Ascending aorta (tissue), 2 donors: ENCODE results near the gene ANAPC1. TPM values are rescaled to one million over a fixed set of nuclear protein-coding genes. Genes with fewer than 3 reads are reported as not detected.
A peak's percentile ranks its signal among the peaks of the same experiment; 100 is the strongest.
"Not testable (repeated sequence)": the region's sequence is repeated elsewhere in the genome, so short reads cannot be mapped to it uniquely, and the experiment has no call there.

Experiments used
- DNase-seq, 2 donors: peaks; one replicate each; pipeline ENCODE4 v3.0.0-alpha.2; 2019; ENCODE audit warnings: low spot score in 2 of 2
- H3K27ac ChIP-seq, 2 donors: fragments of 200-600 bp; sonication (generic); one replicate each; pipeline ENCODE4 v1.5.1; 2016 to 2017; ENCODE audit warnings: mild to moderate bottlenecking in 1 of 2
- H3K27me3 ChIP-seq: fragments of 200-600 bp; sonication (generic); one replicate; pipeline ENCODE4 v1.5.1; 2017
- H3K36me3 ChIP-seq, 2 donors: fragments of 200-600 bp; sonication (generic); one replicate each; pipeline ENCODE4 v1.5.1; 2016
- H3K4me1 ChIP-seq, 2 donors: fragments of 200-600 bp; sonication (generic); one replicate each; pipeline ENCODE4 v1.5.1; 2016 to 2017; ENCODE audit warnings: mild to moderate bottlenecking in 1 of 2
- H3K4me3 ChIP-seq, 2 donors: fragments of 200-600 bp; sonication (generic); one replicate each; pipeline ENCODE4 v1.5.1; 2016 to 2017; ENCODE audit warnings: mild to moderate bottlenecking in 1 of 2
- H3K9me3 ChIP-seq, 2 donors: fragments of 200-600 bp; sonication (generic); one replicate each; pipeline ENCODE4 v1.5.1; 2016
- CTCF ChIP-seq, 3 experiments: fragments of 200-600 bp in 2 of 3; fragments of 450-650 bp in 1 of 3; sonication (generic) in 2 of 3; IDR thresholded peaks; one replicate each; pipeline ENCODE4 v1.5.1; 2016 to 2019; ENCODE audit warnings: antibody characterized with exemption in 3 of 3, mild to moderate bottlenecking in 1 of 3, moderate library complexity in 1 of 3
- intact Hi-C: fragments of 100-400 bp; cut with DNase I; formaldehyde crosslinking; loops from one replicate; pipeline ENCODE4 v1.15.1; 2023
- total RNA-seq: library from RNA; depleted of rRNA; stranded (reverse); fragments of >200 nt; gene quantifications from one replicate; pipeline ENCODE4 v1.1.0, GENCODE V29; 2016

Gene ANAPC1
- total RNA-seq, 1 donor from 2014 or later, result 36.6 TPM

- H3K4me1 ChIP-seq, H3K9me3 ChIP-seq, H3K27ac ChIP-seq, intact Hi-C loops, H3K27me3 ChIP-seq, DNase-seq, H3K4me3 ChIP-seq, H3K36me3 ChIP-seq: not testable (repeated sequence)
Observed at GRCh38 chr2:111768266-111769190, 115.5 kb downstream of the ANAPC1 start.

- H3K4me1 ChIP-seq, H3K27ac ChIP-seq, DNase-seq, H3K36me3 ChIP-seq, H3K4me3 ChIP-seq, intact Hi-C loops, H3K9me3 ChIP-seq, H3K27me3 ChIP-seq: not testable (repeated sequence)
Observed at GRCh38 chr2:111767087-111767486, 116.9 kb downstream of the ANAPC1 start.

GRCh38 chr2:111766295-111766694, 117.7 kb downstream of the ANAPC1 start:
- H3K27me3 ChIP-seq, H3K4me3 ChIP-seq, DNase-seq, H3K27ac ChIP-seq, H3K36me3 ChIP-seq, H3K4me1 ChIP-seq, intact Hi-C loops, H3K9me3 ChIP-seq: not testable (repeated sequence)

GRCh38 chr2:111764151-111764550, 119.8 kb downstream of the ANAPC1 start:
- H3K36me3 ChIP-seq, H3K27ac ChIP-seq, H3K27me3 ChIP-seq, H3K4me1 ChIP-seq, DNase-seq, intact Hi-C loops, H3K4me3 ChIP-seq, H3K9me3 ChIP-seq: not testable (repeated sequence)

- H3K4me1 ChIP-seq, H3K27me3 ChIP-seq, intact Hi-C loops, H3K4me3 ChIP-seq, H3K36me3 ChIP-seq, H3K27ac ChIP-seq, H3K9me3 ChIP-seq, DNase-seq: not testable (repeated sequence)
Observed at GRCh38 chr2:111760697-111761284, 123.2 kb downstream of the ANAPC1 start.

- H3K9me3 ChIP-seq, H3K4me1 ChIP-seq, H3K27ac ChIP-seq, DNase-seq, H3K27me3 ChIP-seq, intact Hi-C loops, H3K36me3 ChIP-seq, H3K4me3 ChIP-seq: not testable (repeated sequence)
Observed at GRCh38 chr2:111752533-111752932, 131.5 kb downstream of the ANAPC1 start.

GRCh38 chr2:111750641-111751040, 133.4 kb downstream of the ANAPC1 start:
- H3K4me1 ChIP-seq, H3K27me3 ChIP-seq, H3K27ac ChIP-seq, H3K9me3 ChIP-seq, H3K36me3 ChIP-seq, H3K4me3 ChIP-seq, intact Hi-C loops, DNase-seq: not testable (repeated sequence)

GRCh38 chr2:111748429-111748828, 135.6 kb downstream of the ANAPC1 start:
- H3K9me3 ChIP-seq, intact Hi-C loops, DNase-seq: not testable (repeated sequence)

GRCh38 chr2:111747410-111748115, 136.4 kb downstream of the ANAPC1 start:
- TF ChIP-seq CTCF (IDR thresholded peaks at IDR 0.05), result peak in 2 of 3 experiments; percentile 32 to 58
- peak in 1 of 2 donors; percentile 68 for DNase-seq
- H3K27ac ChIP-seq, H3K36me3 ChIP-seq, intact Hi-C loops, H3K4me3 ChIP-seq, H3K4me1 ChIP-seq, H3K9me3 ChIP-seq, H3K27me3 ChIP-seq: not testable (repeated sequence)

More at GRCh38 chr2:111748429-111748828, 135.6 kb downstream of the ANAPC1 start:
- H3K27ac ChIP-seq, H3K4me1 ChIP-seq, H3K36me3 ChIP-seq, H3K27me3 ChIP-seq, H3K4me3 ChIP-seq: not testable (repeated sequence)

- DNase-seq, H3K36me3 ChIP-seq, H3K4me3 ChIP-seq, H3K27ac ChIP-seq, H3K9me3 ChIP-seq, intact Hi-C loops, H3K4me1 ChIP-seq, H3K27me3 ChIP-seq: not testable (repeated sequence)
Observed at GRCh38 chr2:111744751-111745150, 139.2 kb downstream of the ANAPC1 start.

GRCh38 chr2:111741517-111741916, 142.5 kb downstream of the ANAPC1 start:
- intact Hi-C loops, H3K4me1 ChIP-seq, H3K36me3 ChIP-seq, H3K4me3 ChIP-seq, H3K27ac ChIP-seq, H3K9me3 ChIP-seq, DNase-seq, H3K27me3 ChIP-seq: not testable (repeated sequence)
